K562 (cell line): ENCODE results near the gene AHSG.
A peak's percentile ranks its signal among the peaks of the same experiment; 100 is the strongest.

Source experiments
- CEBPB ChIP-seq: fragments of 450-650 bp; IDR thresholded peaks from 2 replicates; pipeline ENCODE4 v1.6.1; 2016; ENCODE audit warnings: missing genetic modification characterization, missing compliant biosample characterization
- CHD2 ChIP-seq: IDR thresholded peaks from 2 replicates; pipeline ENCODE4 v1.6.1; 2011; ENCODE audit warnings: low read depth, low read length
- CTCF ChIP-seq, 3 experiments: IDR thresholded peaks in 2 of 3; conservative IDR thresholded peaks in 1 of 3; 2 replicates each; pipeline ENCODE4 v1.5.1; 2011 to 2012; ENCODE audit warnings: low read length in 3 of 3, mild to moderate bottlenecking in 3 of 3, control low read depth in 2 of 3, improper control_type of control experiment in 1 of 3, inconsistent platforms in 1 of 3, low read depth in 1 of 3, mixed read lengths in 1 of 3, moderate library complexity in 1 of 3; ENCODE audit not compliant: insufficient read depth in 2 of 3
- DACH1 ChIP-seq: fragments of 450-650 bp; IDR thresholded peaks from 2 replicates; pipeline ENCODE4 v1.6.1; 2018; ENCODE audit not compliant: partially characterized antibody
- ELK1 ChIP-seq: sonication (generic); formaldehyde crosslinking; IDR thresholded peaks from 2 replicates; pipeline ENCODE4 v1.8.1; 2022; ENCODE audit warnings: missing genetic modification reagents
- FOXO4 ChIP-seq: fragments of 450-650 bp; formaldehyde crosslinking; IDR thresholded peaks from 2 replicates; pipeline ENCODE4 v1.4.0; 2020; ENCODE audit warnings: mild to moderate bottlenecking, moderate library complexity
- GABPA ChIP-seq: fragments of 200-800 bp; sonication (Bioruptor generic); conservative IDR thresholded peaks from 2 replicates; pipeline ENCODE4 v1.6.1; 2016; ENCODE audit warnings: low read depth, missing genetic modification characterization, missing compliant biosample characterization
- GATAD2A ChIP-seq: fragments of 450-650 bp; IDR thresholded peaks from 2 replicates; pipeline ENCODE4 v1.6.1; 2017
- HMGXB4 ChIP-seq: sonication (generic); formaldehyde crosslinking; IDR thresholded peaks from 2 replicates; pipeline ENCODE4 v1.8.1; 2023; ENCODE audit warnings: mild to moderate bottlenecking, missing genetic modification reagents
- ZNF24 ChIP-seq: fragments of 450-650 bp; IDR thresholded peaks from 2 replicates; pipeline ENCODE4 v1.6.1; 2016

GRCh38 chr3:186625600-186626042 is 12.8 kb downstream of the AHSG start:
- no peak for TF ChIP-seq HMGXB4 (CRISPR knock-in tag)
- TF ChIP-seq CEBPB, result peak; percentile 75
- no peak for TF ChIP-seq DACH1
- no peak for TF ChIP-seq CHD2
- no peak for TF ChIP-seq FOXO4 (CRISPR knock-in tag)
- no peak for TF ChIP-seq ELK1 (CRISPR knock-in tag)
- no peak for TF ChIP-seq GATAD2A
- no peak for TF ChIP-seq GABPA (tag)
- TF ChIP-seq ZNF24, result no peak
- no peak for TF ChIP-seq CTCF (IDR thresholded peaks at IDR 0.05 in 2 of 3, conservative IDR thresholded peaks at IDR 0.05 in 1 of 3; ENCODE audit: insufficient read depth in 2 of 3, low read depth in 1 of 3, low read length in 3 of 3)
